Stimulated activated CD4-positive, alpha-beta T cell treated with anti-CD3 and anti-CD28 coated beads, TNF-alpha, amount 100 ng/mL, for 48 hours (primary cell): ENCODE results near the gene ZNG1F.
"Not testable (repeated sequence)": the region's sequence is repeated elsewhere in the genome, so short reads cannot be mapped to it uniquely, and the experiment has no call there.

Experiments used
- DNase-seq, 3 donors: peaks; one replicate each; pipeline ENCODE4 v3.0.0-alpha.2; 2020; ENCODE audit warnings: low read depth in 3 of 3

Gene ZNG1F

GRCh38 chr9:41123396-41123795 lies 65.7 kb downstream of the ZNG1F start:
- DNase-seq: not testable (repeated sequence)

DNA sequence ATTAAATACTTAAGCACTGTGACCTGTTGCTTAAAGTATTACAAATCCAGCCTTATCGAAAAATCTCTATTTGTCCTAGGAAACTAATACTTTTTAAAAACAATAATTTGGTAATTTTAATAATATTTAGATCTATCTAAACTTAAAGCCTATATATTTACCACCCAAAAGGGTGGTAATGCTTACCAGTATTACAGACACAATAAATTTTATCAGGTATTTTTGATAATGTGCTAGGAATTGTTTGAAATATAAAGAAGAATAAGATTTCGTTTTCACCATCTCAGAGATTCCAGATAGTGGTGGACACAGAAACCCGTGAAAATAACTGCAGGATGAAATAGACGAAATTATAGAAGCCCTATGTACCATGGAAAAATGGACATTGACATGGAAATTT lies 68.4 kb downstream of the ZNG1F start:
- DNase-seq: not testable (repeated sequence)

- not testable (repeated sequence) for DNase-seq
Observed at GRCh38 chr9:41119719-41120118, 69.4 kb downstream of the ZNG1F start.

DNA sequence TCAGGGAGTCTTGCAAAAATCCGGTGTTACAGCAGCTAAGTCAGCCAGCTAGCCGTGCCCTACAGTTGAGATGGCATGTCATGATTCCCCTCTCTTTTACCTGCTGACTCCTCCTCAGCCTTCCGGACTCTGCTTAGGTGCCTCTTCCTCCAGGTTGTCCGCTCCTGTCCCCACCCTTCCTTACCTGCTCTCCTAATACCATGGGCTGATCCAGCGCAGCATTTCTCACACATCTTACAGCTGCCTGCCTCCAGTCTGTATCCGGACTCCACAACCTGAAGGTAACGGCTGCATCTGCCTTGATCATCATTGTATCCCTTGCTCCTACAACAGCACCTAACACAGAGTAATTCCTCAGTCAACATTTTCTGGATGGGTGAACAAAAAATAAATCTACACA lies 69.8 kb downstream of the ZNG1F start:
- not testable (repeated sequence) for DNase-seq

GRCh38 chr9:41113348-41113747 lies 75.8 kb downstream of the ZNG1F start:
- DNase-seq: not testable (repeated sequence)

DNA sequence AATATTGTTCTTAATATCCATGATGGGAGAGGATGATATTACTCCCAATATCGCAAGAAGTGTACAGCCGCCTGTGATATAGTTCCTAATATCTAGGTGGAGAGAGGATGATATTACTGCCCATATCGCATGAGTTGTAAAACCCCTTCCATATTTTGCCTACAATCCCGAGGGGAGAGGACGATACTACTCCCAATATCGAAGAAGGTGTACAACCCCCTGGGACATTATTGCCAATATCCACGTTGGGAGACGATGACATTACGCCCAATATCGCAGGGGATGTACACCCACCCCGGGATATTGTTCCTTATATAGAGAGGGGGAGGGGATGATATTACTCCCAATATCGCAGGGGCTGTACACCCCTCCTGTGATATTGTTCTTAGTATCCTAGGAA lies 77.7 kb downstream of the ZNG1F start:
- not testable (repeated sequence) for DNase-seq

DNA sequence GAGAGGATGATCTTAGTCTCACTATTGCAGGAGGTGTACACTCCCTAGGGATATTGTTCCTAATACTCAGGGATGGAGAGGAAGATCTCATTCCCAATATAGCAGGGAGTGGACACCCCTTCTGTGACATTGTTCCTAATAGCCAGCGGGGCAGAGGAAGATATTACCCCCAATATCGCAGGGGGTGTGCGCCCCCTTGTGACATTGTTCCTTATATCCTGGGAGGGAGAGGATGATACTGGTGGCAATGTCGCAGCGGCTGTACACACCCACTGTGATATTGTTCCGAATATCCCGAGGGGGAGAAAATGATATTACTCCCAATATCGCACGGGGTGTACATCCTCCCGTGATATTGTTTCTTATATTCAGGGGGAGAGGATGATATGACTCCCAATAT lies 78.2 kb downstream of the ZNG1F start:
- not testable (repeated sequence) for DNase-seq

GRCh38 chr9:41109253-41109652 lies 79.9 kb downstream of the ZNG1F start:
- DNase-seq: not testable (repeated sequence)

- not testable (repeated sequence) for DNase-seq
Observed at GRCh38 chr9:41108816-41109215, 80.3 kb downstream of the ZNG1F start.

GRCh38 chr9:41106472-41107116 lies 82.5 kb downstream of the ZNG1F start:
- DNase-seq: not testable (repeated sequence)

GRCh38 chr9:41105557-41106253 lies 83.4 kb downstream of the ZNG1F start:
- DNase-seq: not testable (repeated sequence)

GRCh38 chr9:41104542-41104941 lies 84.6 kb downstream of the ZNG1F start:
- not testable (repeated sequence) for DNase-seq

DNA sequence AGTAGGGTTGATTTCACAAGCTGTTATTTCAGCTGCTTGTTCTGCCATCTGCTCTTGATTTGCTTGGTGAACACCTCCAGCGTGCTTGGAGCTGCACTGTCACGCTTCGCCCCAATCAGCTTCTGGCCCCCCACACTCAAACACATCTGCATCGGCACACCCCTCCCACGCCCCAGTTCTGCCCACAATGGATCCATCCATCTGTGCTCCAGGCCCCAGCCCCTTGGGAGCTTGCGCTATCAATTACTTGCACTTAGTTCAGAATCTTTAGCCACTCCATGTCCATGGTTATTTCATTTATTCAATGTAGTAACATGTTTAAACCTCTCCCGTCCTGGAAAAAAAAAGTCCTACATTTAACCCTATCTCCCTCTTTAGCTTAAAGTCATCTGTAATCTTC lies 88.6 kb downstream of the ZNG1F start:
- DNase-seq: not testable (repeated sequence)

GRCh38 chr9:41098759-41099158 lies 90.4 kb downstream of the ZNG1F start:
- not testable (repeated sequence) for DNase-seq

GRCh38 chr9:41095060-41095459 lies 94.1 kb downstream of the ZNG1F start:
- DNase-seq: not testable (repeated sequence)

GRCh38 chr9:41094010-41094773 lies 94.9 kb downstream of the ZNG1F start:
- DNase-seq: not testable (repeated sequence)

GRCh38 chr9:41090922-41091321 lies 98.2 kb downstream of the ZNG1F start:
- not testable (repeated sequence) for DNase-seq

DNA sequence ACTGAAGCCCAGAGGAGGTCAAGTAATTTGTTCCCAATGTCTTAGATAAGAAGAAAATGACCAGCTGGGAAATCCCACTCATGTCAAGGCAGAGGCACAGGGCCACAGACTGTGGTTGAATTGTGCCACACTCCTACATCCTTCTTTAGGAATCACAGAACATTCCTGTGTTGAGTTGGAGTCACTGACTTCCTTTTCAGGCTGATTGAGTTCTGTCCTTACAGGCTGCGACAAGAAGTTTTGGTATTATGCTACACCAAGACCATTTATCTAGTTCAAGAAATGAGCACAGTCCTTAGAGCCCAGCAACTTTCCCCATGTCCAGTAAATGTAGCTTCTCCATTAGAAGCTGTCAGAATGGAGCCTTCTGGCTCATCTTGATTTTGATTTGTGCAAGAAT lies 98.7 kb downstream of the ZNG1F start:
- DNase-seq: not testable (repeated sequence)

- not testable (repeated sequence) for DNase-seq
Observed at GRCh38 chr9:41088450-41089059, 100.6 kb downstream of the ZNG1F start.

DNA sequence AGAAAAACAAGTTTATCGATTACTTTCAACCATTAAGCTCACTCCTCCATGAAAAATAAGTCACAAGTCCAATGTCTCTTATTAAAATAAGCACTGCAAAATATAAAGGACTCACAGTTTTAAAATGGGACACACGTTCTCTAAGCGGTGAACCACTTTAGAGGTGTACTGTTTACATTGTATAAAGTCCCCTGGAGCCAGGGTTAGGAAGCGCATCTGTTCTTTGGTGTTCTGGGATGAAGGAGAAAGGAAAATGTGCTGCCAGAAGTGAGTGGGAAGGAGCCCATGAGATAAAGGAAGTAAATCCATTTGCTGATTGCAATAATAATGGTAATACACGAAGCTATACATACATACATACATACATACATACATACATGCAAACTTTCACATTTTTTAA lies 101.2 kb downstream of the ZNG1F start:
- not testable (repeated sequence) for DNase-seq

- DNase-seq: not testable (repeated sequence)
Observed at GRCh38 chr9:41087157-41087780, 101.8 kb downstream of the ZNG1F start.

DNA sequence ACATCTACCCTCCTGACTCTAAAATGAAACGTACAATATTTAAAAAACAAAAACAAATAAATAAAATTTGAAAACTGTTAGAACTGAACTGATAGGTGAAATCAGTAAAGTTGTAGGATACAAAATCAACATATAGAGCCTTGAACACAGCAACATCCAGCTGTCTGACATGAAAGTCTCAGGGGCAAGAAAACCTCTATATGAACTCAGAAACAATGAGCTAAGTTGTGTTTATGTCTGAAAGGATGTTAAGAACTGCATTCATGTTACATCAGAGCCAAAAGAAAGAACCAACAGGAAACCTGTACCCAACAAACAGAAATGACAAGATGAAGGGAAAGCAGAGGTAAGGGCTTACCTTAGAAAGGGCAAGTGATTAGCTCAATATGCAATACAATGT lies 102.4 kb downstream of the ZNG1F start:
- not testable (repeated sequence) for DNase-seq
